ENCODE results near the gene GSTM1.
"Not testable (repeated sequence)": the region's sequence is repeated elsewhere in the genome, so short reads cannot be mapped to it uniquely, and the experiment has no call there.

Gene GSTM1

DNA sequence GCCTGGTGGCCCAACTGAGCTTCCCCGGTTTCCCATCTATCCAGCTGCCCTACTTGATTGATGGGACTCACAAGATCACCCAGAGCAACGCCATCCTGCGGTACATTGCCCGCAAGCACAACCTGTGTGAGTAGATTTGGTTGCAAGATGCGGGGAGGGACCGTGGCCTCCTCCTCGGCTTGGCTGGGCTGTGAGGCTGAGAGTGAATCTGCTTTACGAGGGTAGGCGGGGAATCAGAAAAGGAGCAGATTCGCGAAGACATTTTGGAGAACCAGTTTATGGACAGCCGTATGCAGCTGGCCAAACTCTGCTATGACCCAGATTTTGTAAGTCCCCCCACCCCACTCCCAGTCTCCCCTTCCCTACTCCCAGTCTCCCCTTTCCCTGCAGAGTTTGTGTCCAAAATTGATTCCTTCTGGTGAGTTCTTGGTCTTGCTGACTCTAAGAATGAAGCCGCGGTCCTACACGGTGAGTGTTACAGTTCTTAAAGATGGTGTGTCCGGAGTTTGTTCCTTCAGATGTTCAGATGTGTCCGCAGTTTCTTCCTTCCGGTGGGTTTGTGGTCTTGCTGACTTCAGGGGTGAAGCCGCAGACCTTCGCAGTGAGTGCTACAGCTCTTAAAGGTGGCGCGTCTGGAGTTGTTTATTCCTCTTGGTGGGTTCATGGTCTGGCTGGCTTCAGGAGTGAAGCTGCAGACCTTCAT is 18.2 kb upstream of the GSTM1 start:
- Histone ChIP-seq H3K9ac (ENCODE audit: low read length) (no peak overlapping the region), H3K79me2 (ENCODE audit: low read length) (no peaks in the 10 kb centered on the region), H3K27ac (ENCODE audit: low read length) (no peak overlapping the region), H3K27me3 (ENCODE audit: low read depth, low read length) (no peaks in the 10 kb centered on the region), H3K4me1 (ENCODE audit: low read length) (peaks cover 8% of the 10 kb centered on the region), H4K20me1 (ENCODE audit: insufficient read depth, low read length) (no peaks in the 10 kb centered on the region), H3K4me2 (ENCODE audit: low read length) (no peak overlapping the region), H3K9me3 (ENCODE audit: insufficient read depth, low read length) (no peaks in the 10 kb centered on the region), H3K36me3 (replicated peaks; ENCODE audit: low read depth, low read length) (no peaks in the 10 kb centered on the region), H3K4me3 (ENCODE audit: low read length) (no peak overlapping the region), H2AFZ (ENCODE audit: low read depth, low read length) (no peak overlapping the region)
- TF ChIP-seq EZH2phosphoT487 (IDR thresholded peaks at IDR 0.05; ENCODE audit: low read depth), result no peak
- TF ChIP-seq, protein P1, sequence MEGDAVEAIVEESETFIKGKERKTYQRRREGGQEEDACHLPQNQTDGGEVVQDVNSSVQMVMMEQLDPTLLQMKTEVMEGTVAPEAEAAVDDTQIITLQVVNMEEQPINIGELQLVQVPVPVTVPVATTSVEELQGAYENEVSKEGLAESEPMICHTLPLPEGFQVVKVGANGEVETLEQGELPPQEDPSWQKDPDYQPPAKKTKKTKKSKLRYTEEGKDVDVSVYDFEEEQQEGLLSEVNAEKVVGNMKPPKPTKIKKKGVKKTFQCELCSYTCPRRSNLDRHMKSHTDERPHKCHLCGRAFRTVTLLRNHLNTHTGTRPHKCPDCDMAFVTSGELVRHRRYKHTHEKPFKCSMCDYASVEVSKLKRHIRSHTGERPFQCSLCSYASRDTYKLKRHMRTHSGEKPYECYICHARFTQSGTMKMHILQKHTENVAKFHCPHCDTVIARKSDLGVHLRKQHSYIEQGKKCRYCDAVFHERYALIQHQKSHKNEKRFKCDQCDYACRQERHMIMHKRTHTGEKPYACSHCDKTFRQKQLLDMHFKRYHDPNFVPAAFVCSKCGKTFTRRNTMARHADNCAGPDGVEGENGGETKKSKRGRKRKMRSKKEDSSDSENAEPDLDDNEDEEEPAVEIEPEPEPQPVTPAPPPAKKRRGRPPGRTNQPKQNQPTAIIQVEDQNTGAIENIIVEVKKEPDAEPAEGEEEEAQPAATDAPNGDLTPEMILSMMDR (IDR thresholded peaks at IDR 0.05; ENCODE audit: low read depth, low read length), result no peak

- not testable (repeated sequence) for H3K9ac ChIP-seq (ENCODE audit: low read length); H3K4me3 ChIP-seq (ENCODE audit: low read length); H3K79me2 ChIP-seq (ENCODE audit: low read length); H3K27ac ChIP-seq (ENCODE audit: low read length); H3K4me2 ChIP-seq (ENCODE audit: low read length); H3K4me1 ChIP-seq (ENCODE audit: low read length); H4K20me1 ChIP-seq (ENCODE audit: insufficient read depth, low read length); H3K36me3 ChIP-seq (replicated peaks; ENCODE audit: low read depth, low read length); H3K27me3 ChIP-seq (ENCODE audit: low read depth, low read length); H2AFZ ChIP-seq (ENCODE audit: low read depth, low read length); H3K9me3 ChIP-seq (ENCODE audit: insufficient read depth, low read length)
Measured at GRCh38 chr1:109669949-109670302, 17.7 kb upstream of the GSTM1 start.

- H3K4me1 ChIP-seq (ENCODE audit: low read length), result peaks cover 8% of the 10 kb centered on the region
- no peak overlapping the region for H3K9ac ChIP-seq (ENCODE audit: low read length)
- H2AFZ ChIP-seq (ENCODE audit: low read depth, low read length), result no peak overlapping the region
- H3K27me3 ChIP-seq (ENCODE audit: low read depth, low read length), result no peaks in the 10 kb centered on the region
- no peaks in the 10 kb centered on the region for H3K36me3 ChIP-seq (replicated peaks; ENCODE audit: low read depth, low read length)
- no peak overlapping the region for H3K4me2 ChIP-seq (ENCODE audit: low read length)
- no peak overlapping the region for H3K4me3 ChIP-seq (ENCODE audit: low read length)
- H3K9me3 ChIP-seq (ENCODE audit: insufficient read depth, low read length), result no peaks in the 10 kb centered on the region
- H4K20me1 ChIP-seq (ENCODE audit: insufficient read depth, low read length), result no peaks in the 10 kb centered on the region
- H3K79me2 ChIP-seq (ENCODE audit: low read length), result no peaks in the 10 kb centered on the region
- TF ChIP-seq, protein P1 (IDR thresholded peaks at IDR 0.05; ENCODE audit: low read depth, low read length), result no peak
- no peak for TF ChIP-seq EZH2phosphoT487 (IDR thresholded peaks at IDR 0.05; ENCODE audit: low read depth)
- no peak overlapping the region for H3K27ac ChIP-seq (ENCODE audit: low read length)
Measured at GRCh38 chr1:109671067-109671466, 16.6 kb upstream of the GSTM1 start.

DNA sequence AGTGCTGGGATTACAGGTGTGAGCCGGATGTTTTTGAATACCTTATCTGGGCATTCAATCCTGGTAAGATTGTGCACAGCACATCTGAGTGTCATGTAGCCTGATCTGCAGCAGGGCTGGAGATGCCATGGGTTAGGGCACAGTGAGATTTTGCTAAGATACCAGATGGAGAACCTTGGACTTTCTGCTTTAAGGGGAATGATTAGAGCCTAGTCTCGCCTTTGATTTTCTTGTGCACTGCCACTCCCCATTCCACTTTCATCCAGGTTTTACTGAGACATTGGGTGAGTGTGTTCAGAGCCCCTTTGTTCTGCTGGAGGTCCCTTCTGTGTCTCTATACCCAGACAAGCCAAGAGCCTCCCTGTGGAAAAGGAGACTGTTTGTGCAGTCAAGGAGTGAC is 13.8 kb upstream of the GSTM1 start:
- H3K27me3 ChIP-seq (ENCODE audit: low read depth, low read length); H3K27ac ChIP-seq (ENCODE audit: low read length); H2AFZ ChIP-seq (ENCODE audit: low read depth, low read length); H3K79me2 ChIP-seq (ENCODE audit: low read length); H4K20me1 ChIP-seq (ENCODE audit: insufficient read depth, low read length); H3K36me3 ChIP-seq (replicated peaks; ENCODE audit: low read depth, low read length); H3K9me3 ChIP-seq (ENCODE audit: insufficient read depth, low read length); H3K9ac ChIP-seq (ENCODE audit: low read length); H3K4me3 ChIP-seq (ENCODE audit: low read length); H3K4me2 ChIP-seq (ENCODE audit: low read length); H3K4me1 ChIP-seq (ENCODE audit: low read length): not testable (repeated sequence)

GRCh38 chr1:109676683-109677381 is 10.8 kb upstream of the GSTM1 start:
- not testable (repeated sequence) for H3K4me1 ChIP-seq (ENCODE audit: low read length); H3K4me2 ChIP-seq (ENCODE audit: low read length); H2AFZ ChIP-seq (ENCODE audit: low read depth, low read length); H3K9ac ChIP-seq (ENCODE audit: low read length); H3K27ac ChIP-seq (ENCODE audit: low read length); H3K79me2 ChIP-seq (ENCODE audit: low read length); H3K27me3 ChIP-seq (ENCODE audit: low read depth, low read length); H3K36me3 ChIP-seq (replicated peaks; ENCODE audit: low read depth, low read length); H4K20me1 ChIP-seq (ENCODE audit: insufficient read depth, low read length); H3K4me3 ChIP-seq (ENCODE audit: low read length); H3K9me3 ChIP-seq (ENCODE audit: insufficient read depth, low read length)

All from OCI-LY3 (cell line).